Effector memory CD8-positive, alpha-beta T cell (primary cell): ENCODE data around the gene RBP3.
A peak's percentile ranks its signal among the peaks of the same experiment; 100 is the strongest.

ENCODE experiments used
- ATAC-seq: fragments of 150-1000 bp; cut with Tn5 transposase; replicated peaks from 2 replicates; pipeline ENCODE4 v1.10.0; 2021; ENCODE audit warnings: mild to moderate bottlenecking, moderate library complexity
- DNase-seq, 3 experiments: peaks; one replicate each; pipeline ENCODE4 v3.0.0; 2021
- H3K27ac Mint-ChIP-seq, 2 donors: one replicate each; pipeline ENCODE4 v1.8.0; 2022; ENCODE audit warnings: mild to moderate bottlenecking in 2 of 2, mixed read lengths in 2 of 2, moderate library complexity in 2 of 2
- H3K27me3 Mint-ChIP-seq, 2 donors: one replicate each; pipeline ENCODE4 v1.8.0; 2022; ENCODE audit warnings: mixed read lengths in 2 of 2
- H3K36me3 Mint-ChIP-seq: one replicate; pipeline ENCODE4 v1.8.0; 2022; ENCODE audit warnings: mild to moderate bottlenecking, moderate library complexity, mixed read lengths; ENCODE audit not compliant: insufficient read depth
- H3K4me1 Mint-ChIP-seq, 2 donors: one replicate each; pipeline ENCODE4 v1.8.0; 2022; ENCODE audit warnings: low read depth in 2 of 2, mixed read lengths in 2 of 2
- H3K4me3 Mint-ChIP-seq, 2 donors: one replicate each; pipeline ENCODE4 v1.8.0; 2022; ENCODE audit warnings: mild to moderate bottlenecking in 2 of 2, mixed read lengths in 2 of 2, moderate library complexity in 2 of 2
- H3K9me3 Mint-ChIP-seq, 2 donors: one replicate each; pipeline ENCODE4 v1.8.0; 2022; ENCODE audit warnings: mixed read lengths in 2 of 2

Gene RBP3

GRCh38 chr10:47310090-47310505, 38.1 kb upstream of the RBP3 start:
- H3K27ac Mint-ChIP-seq = no peak overlapping the region
- H3K36me3 Mint-ChIP-seq = no peaks in the 10 kb centered on the region
- peaks cover 0 to 6% of the 10 kb centered on the region in 2 donors for H3K27me3 Mint-ChIP-seq
- no peaks in the 10 kb centered on the region for H3K9me3 Mint-ChIP-seq
- no peak for DNase-seq
- H3K4me1 Mint-ChIP-seq = peaks cover 0 to 13% of the 10 kb centered on the region in 2 donors
- H3K4me3 Mint-ChIP-seq = no peak overlapping the region
- no peak for ATAC-seq

- Mint-ChIP-seq H3K36me3 (no peaks in the 10 kb centered on the region), H3K4me1 (peaks cover 0 to 13% of the 10 kb centered on the region in 2 donors), H3K27me3 (peaks cover 0 to 6% of the 10 kb centered on the region in 2 donors), H3K9me3 (no peaks in the 10 kb centered on the region), H3K4me3 (peak overlapping the region; percentile 17 to 51), H3K27ac (no peak overlapping the region)
- DNase-seq (peak; percentile 5 to 25 (median 18)), ATAC-seq (peak; percentile 73)
Measured at GRCh38 chr10:47311193-47311931, 36.8 kb upstream of the RBP3 start.

GRCh38 chr10:47311932-47312662, 36.1 kb upstream of the RBP3 start:
- Mint-ChIP-seq H3K4me3 (peak overlapping the region; percentile 17 to 51), H3K27ac (no peak overlapping the region)

DNA sequence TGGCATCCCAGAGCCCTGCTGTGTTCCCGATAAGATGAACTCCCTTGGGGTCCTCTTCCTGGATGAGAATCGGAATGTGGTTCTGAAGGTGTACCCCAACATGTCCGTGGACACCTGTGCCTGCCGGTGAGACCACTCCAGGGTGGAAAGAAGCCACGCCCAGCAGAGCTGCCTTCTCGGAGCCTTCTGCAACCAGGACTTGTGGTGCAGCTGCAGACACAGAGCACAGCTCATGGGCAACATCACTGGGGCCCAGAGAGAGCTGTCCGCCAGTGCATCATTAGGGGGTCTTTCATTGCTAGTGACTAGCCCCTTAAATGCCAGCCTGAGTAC, 35.5 kb upstream of the RBP3 start:
- no peak for DNase-seq
- ATAC-seq = no peak
- Mint-ChIP-seq H3K27ac (no peak overlapping the region), H3K9me3 (no peaks in the 10 kb centered on the region), H3K4me1 (peaks cover 0 to 13% of the 10 kb centered on the region in 2 donors), H3K4me3 (no peak overlapping the region), H3K27me3 (peaks cover 0 to 6% of the 10 kb centered on the region in 2 donors), H3K36me3 (no peaks in the 10 kb centered on the region)

More at GRCh38 chr10:47311932-47312662, 36.1 kb upstream of the RBP3 start:
- Mint-ChIP-seq H3K27me3 (peaks cover 0 to 6% of the 10 kb centered on the region in 2 donors), H3K36me3 (no peaks in the 10 kb centered on the region), H3K4me1 (peaks cover 0 to 13% of the 10 kb centered on the region in 2 donors), H3K9me3 (no peaks in the 10 kb centered on the region)
- DNase-seq (peak; percentile 41 to 65 (median 49)), ATAC-seq (peak; percentile 81)

DNA sequence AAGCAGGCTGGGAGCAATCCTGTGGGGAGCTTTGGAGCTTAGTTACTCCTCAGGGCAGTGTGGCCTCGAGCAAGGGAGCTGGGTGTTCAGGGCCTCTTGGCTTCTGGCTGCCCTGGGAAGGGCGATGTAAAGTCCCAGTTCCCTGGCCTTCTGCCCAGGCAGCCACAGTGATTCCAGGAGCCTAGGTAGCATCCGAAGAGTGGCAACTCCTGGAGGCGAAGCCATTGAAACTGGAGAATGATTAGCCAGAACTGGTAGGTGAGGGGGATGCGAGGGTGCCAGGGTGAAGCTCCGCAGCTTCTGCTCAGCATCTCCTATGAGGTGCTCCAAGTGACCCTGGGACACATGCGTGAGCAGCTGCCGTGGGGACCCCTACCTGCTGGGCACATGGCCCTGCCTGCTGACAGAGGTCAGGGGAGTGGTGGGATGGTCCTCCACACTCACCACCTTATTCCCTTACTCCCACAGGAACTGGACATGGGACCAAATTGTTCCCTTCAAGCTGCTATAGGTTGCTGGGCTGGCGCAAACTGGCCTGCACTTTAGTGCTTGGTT, 33.7 kb upstream of the RBP3 start:
- Mint-ChIP-seq H3K4me3 (no peak overlapping the region), H3K27ac (no peak overlapping the region), H3K9me3 (no peaks in the 10 kb centered on the region), H3K4me1 (peaks cover 0 to 13% of the 10 kb centered on the region in 2 donors), H3K36me3 (no peaks in the 10 kb centered on the region), H3K27me3 (peaks cover 0 to 1% of the 10 kb centered on the region in 2 donors)
- ATAC-seq (no peak), DNase-seq (no peak)

DNA sequence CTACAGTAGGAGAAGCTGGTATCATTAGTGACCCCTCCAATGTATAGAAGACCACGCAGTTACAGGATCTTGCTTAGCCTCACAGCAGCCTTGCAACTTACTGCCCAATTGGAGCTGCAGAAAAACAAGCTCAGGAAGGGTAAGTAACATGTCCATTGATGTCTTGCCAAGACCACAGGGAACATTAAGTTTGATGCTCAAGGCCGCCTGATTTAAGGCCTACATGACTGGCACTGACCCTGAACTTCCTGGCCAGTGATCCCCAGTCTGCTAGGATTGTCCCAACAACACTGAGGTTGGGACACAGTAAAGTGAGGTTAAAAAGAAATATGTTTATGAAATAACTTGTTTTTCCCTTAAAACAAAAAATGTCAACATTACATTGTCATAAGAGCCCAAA, 32.7 kb upstream of the RBP3 start:
- Mint-ChIP-seq H3K9me3 (no peaks in the 10 kb centered on the region), H3K27ac (no peak overlapping the region)

GRCh38 chr10:47316131-47316530, 32.0 kb upstream of the RBP3 start:
- Mint-ChIP-seq H3K27me3 (peaks cover 5 to 6% of the 10 kb centered on the region in 2 donors), H3K4me3 (no peak overlapping the region), H3K36me3 (no peaks in the 10 kb centered on the region), H3K4me1 (peaks cover 0 to 12% of the 10 kb centered on the region in 2 donors), H3K27ac (no peak overlapping the region), H3K9me3 (no peaks in the 10 kb centered on the region)
- DNase-seq (no peak), ATAC-seq (no peak)

More for the DNA sequence above, 32.7 kb upstream of the RBP3 start:
- ATAC-seq (no peak), DNase-seq (no peak)
- Mint-ChIP-seq H3K4me3 (no peak overlapping the region), H3K27me3 (no peaks in the 10 kb centered on the region), H3K36me3 (no peaks in the 10 kb centered on the region), H3K4me1 (peaks cover 0 to 13% of the 10 kb centered on the region in 2 donors)

GRCh38 chr10:47317251-47317650, 30.9 kb upstream of the RBP3 start:
- DNase-seq = no peak
- Mint-ChIP-seq H3K27ac (no peak overlapping the region), H3K27me3 (peaks cover 14 to 18% of the 10 kb centered on the region in 2 donors), H3K36me3 (no peaks in the 10 kb centered on the region), H3K4me3 (no peak overlapping the region), H3K4me1 (peaks cover 0 to under 1% of the 10 kb centered on the region in 2 donors), H3K9me3 (no peaks in the 10 kb centered on the region)
- ATAC-seq = no peak

GRCh38 chr10:47318706-47319105, 29.5 kb upstream of the RBP3 start:
- H3K27ac Mint-ChIP-seq = no peak overlapping the region
- no peak for ATAC-seq
- H3K4me1 Mint-ChIP-seq = no peaks in the 10 kb centered on the region
- H3K36me3 Mint-ChIP-seq = no peaks in the 10 kb centered on the region
- no peak overlapping the region for H3K4me3 Mint-ChIP-seq
- H3K27me3 Mint-ChIP-seq = peaks cover 14 to 22% of the 10 kb centered on the region in 2 donors
- DNase-seq = no peak
- no peaks in the 10 kb centered on the region for H3K9me3 Mint-ChIP-seq

- Mint-ChIP-seq H3K9me3 (no peaks in the 10 kb centered on the region), H3K4me1 (no peaks in the 10 kb centered on the region), H3K27ac (no peak overlapping the region), H3K36me3 (no peaks in the 10 kb centered on the region), H3K27me3 (peaks cover 14 to 25% of the 10 kb centered on the region in 2 donors), H3K4me3 (no peak overlapping the region)
- DNase-seq (no peak), ATAC-seq (no peak)
Measured at GRCh38 chr10:47319784-47320183, 28.4 kb upstream of the RBP3 start.

DNA sequence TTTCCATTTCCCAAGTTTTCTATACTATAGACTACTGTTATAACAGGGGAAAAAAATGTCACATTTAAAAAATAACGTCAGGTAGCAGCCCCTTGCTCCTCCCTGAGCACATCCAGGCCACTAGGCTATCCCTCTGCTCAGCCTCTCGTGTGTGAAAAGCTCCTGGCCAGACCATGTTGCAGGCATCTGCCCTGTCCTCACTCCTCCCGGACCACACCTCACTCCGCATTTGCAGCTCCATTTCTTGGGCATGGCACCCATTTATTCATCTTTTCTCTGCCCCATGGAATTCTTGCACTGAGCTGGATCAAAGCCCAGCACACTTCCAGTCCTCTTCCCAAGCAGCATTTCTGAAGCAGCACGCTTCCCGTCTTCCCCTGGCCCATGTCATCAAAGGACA, 27.4 kb upstream of the RBP3 start:
- no peaks in the 10 kb centered on the region for H3K9me3 Mint-ChIP-seq
- H3K27me3 Mint-ChIP-seq = peaks cover 14 to 28% of the 10 kb centered on the region in 2 donors
- H3K4me1 Mint-ChIP-seq = no peaks in the 10 kb centered on the region
- H3K36me3 Mint-ChIP-seq = no peaks in the 10 kb centered on the region
- no peak overlapping the region for H3K4me3 Mint-ChIP-seq
- DNase-seq (no peak), ATAC-seq (no peak)
- H3K27ac Mint-ChIP-seq = no peak overlapping the region

- Mint-ChIP-seq H3K27ac (no peak overlapping the region), H3K36me3 (no peaks in the 10 kb centered on the region), H3K9me3 (no peaks in the 10 kb centered on the region), H3K4me1 (no peaks in the 10 kb centered on the region), H3K27me3 (peaks cover 14 to 28% of the 10 kb centered on the region in 2 donors), H3K4me3 (no peak overlapping the region)
- DNase-seq (no peak), ATAC-seq (no peak)
Measured at GRCh38 chr10:47321521-47322195, 26.5 kb upstream of the RBP3 start.

DNA sequence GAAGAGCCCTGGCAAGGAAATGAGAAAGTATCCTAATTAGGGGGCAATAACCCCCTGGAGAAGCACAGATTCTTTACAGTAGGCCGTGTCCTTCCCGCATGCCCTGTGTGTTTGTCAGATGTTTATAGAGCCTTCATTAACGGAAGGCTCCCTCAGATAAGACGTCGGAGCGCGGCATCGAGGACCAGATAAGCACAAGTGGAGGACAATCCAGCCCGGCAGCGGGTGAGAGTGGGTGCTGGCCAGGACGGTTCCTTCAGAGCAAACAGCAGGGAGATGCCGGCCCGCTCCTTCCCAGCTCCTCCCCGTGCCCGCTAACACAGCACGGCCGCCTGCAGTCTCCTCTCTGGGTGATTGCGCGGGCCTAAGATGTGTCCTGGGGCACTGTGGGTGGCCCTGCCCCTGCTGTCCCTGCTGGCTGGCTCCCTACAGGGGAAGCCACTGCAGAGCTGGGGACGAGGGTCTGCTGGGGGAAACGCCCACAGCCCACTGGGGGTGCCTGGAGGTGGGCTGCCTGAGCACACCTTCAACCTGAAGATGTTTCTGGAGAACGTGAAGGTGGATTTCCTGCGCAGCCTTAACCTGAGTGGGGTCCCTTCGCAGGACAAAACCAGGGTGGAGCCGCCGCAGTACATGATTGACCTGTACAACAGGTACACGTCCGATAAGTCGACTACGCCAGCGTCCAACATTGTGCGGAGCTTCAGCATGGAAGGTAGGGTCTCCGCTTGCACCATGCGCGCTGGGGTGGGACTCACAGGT, 25.7 kb upstream of the RBP3 start, which contains the start of gene GDF2:
TSS of gene GDF2 (plus strand) at position 155 of the 762 bp plus-strand sequence. CDS start at position 370, 215 bp downstream.
- Mint-ChIP-seq H3K27ac (no peak within 1 kb of the TSS), H3K27me3 (peaks cover 14 to 28% of the 10 kb centered on the region in 2 donors)
- DNase-seq = no peak

More for the DNA sequence above, 25.7 kb upstream of the RBP3 start, which contains the start of gene GDF2:
- H3K4me3 Mint-ChIP-seq = no peak within 1 kb of the TSS
- ATAC-seq = no peak
- peaks cover 0 to under 1% of the 10 kb centered on the region in 2 donors for H3K4me1 Mint-ChIP-seq
- H3K36me3 Mint-ChIP-seq = no peaks in the 10 kb centered on the region
- peaks cover under 1 to 1% of the 10 kb centered on the region in 2 donors for H3K9me3 Mint-ChIP-seq
